ENCODE measurements around the gene TAX1BP1.

TAX1BP1 gene

DNA sequence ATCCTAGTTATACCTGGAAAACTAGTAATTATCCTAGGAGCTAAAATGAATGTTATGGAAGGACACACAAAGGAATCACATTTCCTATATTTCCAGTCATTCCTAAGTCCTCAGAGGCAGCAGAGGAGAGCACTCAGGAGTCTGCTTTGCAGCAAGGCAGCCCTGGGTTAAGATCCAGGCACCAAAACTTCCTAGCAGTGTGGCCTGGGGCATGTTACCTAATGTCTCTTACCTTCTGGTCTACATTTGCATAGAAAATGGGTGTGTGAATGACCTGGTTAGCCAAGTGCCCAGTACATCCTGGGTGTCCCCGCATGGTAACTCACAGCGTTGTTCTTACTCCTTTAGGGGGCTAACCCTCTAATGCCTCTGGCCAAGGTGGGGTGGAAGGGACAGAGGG, 135.9 kb downstream of the TAX1BP1 start:
- H3K4me3 ChIP-seq (ENCODE audit: low read depth, low read length): no peak overlapping the region
- TF ChIP-seq, protein P1, sequence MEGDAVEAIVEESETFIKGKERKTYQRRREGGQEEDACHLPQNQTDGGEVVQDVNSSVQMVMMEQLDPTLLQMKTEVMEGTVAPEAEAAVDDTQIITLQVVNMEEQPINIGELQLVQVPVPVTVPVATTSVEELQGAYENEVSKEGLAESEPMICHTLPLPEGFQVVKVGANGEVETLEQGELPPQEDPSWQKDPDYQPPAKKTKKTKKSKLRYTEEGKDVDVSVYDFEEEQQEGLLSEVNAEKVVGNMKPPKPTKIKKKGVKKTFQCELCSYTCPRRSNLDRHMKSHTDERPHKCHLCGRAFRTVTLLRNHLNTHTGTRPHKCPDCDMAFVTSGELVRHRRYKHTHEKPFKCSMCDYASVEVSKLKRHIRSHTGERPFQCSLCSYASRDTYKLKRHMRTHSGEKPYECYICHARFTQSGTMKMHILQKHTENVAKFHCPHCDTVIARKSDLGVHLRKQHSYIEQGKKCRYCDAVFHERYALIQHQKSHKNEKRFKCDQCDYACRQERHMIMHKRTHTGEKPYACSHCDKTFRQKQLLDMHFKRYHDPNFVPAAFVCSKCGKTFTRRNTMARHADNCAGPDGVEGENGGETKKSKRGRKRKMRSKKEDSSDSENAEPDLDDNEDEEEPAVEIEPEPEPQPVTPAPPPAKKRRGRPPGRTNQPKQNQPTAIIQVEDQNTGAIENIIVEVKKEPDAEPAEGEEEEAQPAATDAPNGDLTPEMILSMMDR (IDR thresholded peaks at IDR 0.05; ENCODE audit: low read depth, low read length): no peak

DNA sequence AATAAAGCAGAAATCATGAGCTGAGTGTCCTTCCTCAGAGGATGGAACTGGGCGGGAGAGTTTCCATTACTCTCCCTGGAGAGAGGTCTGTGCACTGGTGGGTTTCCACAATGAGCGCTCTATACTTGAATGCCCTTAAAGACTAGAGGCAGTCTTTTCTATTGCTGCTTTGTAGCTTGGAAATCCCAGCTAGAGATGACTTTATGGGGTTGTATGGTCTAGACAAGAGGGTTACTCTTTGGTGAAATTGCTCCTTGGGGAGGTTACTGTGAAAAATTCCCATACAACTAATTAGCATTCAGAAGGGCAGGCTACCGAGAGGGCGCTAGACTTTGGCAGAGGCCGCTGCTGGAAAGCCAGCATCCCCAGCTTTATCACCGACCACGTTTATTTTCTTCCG, 136.8 kb downstream of the TAX1BP1 start:
- TF ChIP-seq, protein P1 (IDR thresholded peaks at IDR 0.05; ENCODE audit: low read depth, low read length): no peak
- H3K4me3 ChIP-seq (ENCODE audit: low read depth, low read length): no peak overlapping the region
